Cerebellar nuclear complex (tissue), 1 donor: ENCODE measurements around the gene STAT1.
"Not testable (repeated sequence)": the region's sequence is repeated elsewhere in the genome, so short reads cannot be mapped to it uniquely, and the experiment has no call there.

Experiments
- DNase-seq, 2 experiments: peaks; one replicate each; lab custom pipeline; 2025; lab: John Stamatoyannopoulos, UW

Gene STAT1

DNA sequence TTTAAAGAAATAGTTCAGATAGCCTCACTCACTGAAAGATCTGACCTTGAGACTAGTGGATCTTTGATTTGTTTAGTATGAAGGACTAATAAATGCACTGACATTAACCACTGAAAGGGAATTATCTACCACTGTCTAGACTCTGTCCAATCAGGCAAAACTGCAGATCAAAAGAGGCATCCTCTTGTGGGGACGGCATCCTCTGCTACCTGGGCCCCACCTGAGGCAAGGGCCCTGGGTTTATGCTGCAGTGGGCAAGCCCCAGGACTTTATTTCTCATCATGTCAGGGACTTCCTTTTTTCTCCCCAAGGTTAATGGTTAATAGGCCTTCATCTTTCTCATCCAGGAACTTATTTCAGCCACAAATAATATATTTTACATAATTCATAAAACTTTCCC, 32.2 kb downstream of the STAT1 start:
- DNase-seq, result no peak

DNA sequence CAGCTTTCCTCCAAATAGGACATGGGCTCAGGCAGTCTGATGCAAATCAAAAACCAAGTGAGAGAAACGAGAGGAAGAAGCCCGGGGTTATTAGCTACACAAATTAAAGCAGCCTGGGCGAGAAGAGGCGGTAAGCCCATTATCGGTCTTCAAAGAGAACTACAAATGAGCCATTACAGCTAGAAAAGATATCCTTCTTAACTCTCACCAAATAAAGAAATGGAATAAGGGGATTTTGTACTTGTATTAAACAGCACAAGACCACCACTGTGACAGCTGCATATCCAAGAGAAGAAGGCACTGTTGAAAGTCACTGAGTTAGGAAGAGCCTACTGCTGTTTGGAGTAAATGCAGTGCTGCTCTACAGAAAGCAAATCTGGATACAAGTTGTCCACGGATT, 32.6 kb downstream of the STAT1 start:
- no peak for DNase-seq

DNA sequence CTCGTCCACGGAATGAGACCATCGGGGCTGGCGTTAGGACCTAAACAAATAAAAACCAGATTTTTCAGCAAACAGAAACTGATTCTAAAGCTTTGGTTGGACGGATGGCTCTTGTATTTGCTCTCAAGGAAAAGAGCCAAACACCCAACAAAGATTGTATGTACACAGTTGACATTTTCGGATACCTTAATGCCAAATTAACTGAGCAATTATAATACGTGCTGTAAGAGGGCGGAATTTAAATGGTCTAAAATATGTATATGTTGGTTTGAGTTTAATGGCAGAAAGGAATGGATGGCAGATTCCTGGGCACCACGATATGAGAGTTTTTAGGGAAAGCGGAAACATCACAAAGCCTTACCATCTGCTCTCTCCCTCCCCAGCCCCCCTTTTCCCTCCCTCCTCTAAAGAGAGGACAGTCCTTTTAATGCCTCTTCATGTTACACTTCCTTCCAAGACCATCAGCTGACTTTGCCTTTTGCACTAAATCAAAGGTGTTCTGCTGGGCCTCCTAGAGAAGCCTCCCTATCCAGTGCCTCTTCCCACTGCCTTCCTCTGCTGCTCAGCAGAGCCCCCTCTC, 33.3 kb downstream of the STAT1 start:
- no peak for DNase-seq

DNA sequence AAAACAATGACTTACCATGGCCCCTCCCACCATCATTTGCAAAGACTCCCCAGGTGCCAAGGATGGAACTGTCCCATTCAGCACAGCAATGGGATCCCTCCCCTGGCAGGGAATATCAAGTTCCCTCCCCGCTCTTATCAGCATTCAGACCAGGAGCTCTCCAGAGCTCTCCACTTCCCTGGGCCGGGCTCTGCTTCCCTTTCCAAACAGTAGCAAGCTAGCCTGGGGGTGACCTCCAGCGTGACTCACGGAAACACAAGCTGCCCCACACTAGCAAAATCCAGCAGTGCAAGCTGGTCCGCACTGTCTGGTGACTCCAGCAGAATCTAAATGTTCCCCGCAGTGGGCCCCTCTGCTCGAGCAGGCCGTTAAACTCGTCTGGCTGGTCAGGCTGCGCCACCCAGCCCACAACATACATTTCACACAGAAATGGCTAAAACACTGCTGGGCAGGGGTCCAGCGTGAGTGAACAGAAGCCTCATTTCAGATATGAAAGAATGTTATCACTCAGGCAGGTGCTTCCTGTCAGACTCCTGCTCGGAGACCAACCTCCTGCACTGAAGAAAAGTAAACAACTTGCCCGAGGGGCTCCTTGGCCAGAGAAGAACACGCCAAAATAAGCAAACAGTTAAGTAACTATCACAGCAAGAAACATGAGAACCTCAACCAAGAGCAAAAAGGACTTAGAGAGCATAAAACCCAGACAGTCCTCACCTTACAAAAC, 33.9 kb downstream of the STAT1 start:
- DNase-seq, result no peak

DNA sequence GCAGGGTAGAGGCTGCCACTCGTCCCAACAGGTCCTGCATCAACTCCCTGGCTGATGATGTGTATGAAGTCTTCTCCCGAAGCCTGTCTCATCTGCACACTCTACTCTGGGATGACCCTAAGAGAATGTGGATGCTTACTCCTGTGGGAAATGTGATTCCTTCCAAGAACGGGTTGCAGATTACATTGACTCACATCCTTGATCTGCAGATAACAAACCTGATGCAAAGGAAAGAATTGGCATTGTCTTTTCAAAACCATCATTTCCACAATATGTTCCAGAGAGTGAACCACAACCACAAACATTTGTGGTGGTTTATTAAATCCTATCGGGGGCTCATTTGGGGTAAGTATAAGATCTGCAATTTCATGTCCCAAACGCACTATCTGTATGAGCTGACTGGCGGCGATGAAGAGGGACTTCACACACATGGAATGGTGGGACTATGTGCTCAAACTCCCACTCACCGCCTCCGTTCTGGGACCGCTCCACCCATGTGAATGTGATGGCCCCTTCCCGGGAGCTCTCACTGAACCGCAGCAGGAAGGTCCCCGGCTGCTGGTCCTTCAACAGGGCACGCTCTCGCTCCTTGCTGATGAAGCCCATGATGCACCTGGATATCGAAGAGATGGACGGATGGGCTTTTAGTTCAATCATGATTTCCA, 35.5 kb downstream of the STAT1 start:
- DNase-seq, result no peak

DNA sequence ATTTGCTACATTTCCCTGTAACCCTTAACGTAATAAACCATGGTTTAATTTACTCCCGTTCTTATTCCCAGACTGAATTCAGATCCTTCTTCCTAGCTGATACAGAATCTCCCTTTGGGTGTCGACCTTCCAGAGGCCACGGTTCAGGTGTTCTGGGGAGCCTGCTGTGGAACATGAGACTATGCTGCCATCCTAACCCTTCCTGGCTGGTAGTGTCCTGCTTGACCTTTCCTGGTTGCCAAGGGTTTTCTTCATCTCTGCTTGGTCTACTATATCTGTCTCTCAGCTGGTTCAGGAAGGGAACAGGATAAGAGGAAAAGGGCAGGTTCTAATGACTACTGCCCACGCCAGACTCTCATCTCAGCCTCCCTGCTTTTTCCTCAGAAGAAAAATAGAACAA, 36.5 kb downstream of the STAT1 start:
- no peak for DNase-seq

DNA sequence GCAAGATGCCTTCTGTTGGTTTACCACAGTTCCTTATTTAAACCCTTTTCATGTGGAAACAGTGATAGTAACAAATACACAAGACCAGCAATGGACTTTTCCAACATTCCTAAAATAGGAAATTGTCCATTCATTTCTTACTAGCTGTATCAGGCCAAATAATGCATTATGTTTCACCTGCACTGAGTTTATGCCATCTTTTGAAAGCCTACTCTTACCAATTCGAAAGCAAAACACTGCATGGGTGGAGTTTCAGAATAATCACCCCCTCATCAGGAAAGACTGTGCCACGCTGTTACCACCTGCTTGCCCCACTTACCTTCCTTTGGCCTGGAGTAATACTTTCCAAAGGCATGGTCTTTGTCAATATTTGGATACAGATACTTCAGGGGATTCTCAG, 37.5 kb downstream of the STAT1 start:
- DNase-seq, result no peak

DNA sequence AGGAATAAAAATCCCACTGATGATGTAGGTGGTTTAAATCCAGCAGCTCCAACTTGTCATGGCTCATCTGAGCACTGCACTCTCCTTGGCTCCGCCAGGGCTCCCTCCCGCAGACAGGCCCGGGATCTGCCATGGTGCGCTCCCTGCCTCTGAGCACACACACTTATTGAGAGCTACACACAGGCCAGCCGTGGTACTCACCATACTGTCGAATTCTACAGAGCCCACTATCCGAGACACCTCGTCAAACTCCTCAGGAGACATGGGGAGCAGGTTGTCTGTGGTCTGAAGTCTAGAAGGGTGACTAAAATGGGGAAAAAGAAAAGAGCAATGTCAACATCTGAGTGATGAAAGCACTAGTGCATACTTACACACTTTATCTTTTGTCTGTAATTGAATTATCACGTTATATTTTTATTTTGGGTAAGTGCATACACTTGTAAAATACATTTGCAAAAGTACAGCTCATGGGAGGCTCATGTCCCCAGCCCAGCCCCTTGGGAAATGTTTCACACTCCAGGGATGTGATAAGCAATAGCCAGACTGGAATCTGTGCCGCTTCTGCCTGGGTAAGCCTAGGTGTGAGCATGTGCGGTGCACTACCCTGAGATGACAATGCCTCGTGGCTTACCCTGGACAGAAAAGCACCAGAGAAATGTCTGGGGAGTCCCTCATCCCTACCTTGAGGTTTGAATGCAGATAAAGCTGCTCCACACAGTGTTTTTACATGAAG, 39.2 kb downstream of the STAT1 start:
- DNase-seq, result no peak

DNA sequence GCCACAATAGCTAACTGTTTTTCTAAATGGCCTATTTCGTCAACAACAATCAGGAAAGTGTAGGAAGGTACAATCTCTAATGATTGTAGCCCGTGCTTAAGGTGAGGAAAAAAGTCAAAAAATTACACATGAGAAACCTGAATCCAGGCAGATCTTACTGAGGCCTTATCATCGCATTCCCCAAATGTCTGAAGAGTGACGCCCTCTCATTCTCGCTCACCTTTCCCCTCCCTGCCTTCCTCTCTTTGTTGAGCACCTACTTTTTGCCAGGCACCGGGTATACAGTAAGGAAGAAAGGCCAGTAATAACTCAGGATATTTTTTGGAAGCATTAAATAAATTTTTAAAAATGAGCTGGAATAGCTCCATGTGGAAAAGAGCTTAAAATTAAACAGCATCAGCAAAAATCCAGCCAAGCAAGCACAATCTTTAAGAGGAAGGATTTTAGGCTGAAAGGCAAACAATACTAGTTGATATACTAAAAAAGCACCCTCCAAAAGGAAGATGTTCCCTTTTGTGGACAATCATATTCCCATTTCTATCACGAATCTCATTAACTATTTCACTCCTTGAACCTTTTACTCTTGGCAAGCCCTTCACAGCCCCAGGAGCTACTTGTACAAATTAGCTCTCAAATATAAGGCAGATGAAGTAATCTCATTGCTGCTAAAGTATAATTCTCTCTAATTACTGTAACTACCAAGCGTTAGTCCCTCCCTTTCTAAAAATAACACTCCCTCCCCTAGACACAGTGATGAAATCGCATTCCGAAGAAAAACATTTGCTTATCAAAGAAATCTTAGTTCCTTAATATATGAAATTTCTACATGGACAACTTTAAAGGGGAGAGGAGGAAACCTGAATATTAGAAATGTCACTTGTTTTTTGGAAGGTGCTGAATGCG, 40.0 kb downstream of the STAT1 start:
- no peak for DNase-seq

DNA sequence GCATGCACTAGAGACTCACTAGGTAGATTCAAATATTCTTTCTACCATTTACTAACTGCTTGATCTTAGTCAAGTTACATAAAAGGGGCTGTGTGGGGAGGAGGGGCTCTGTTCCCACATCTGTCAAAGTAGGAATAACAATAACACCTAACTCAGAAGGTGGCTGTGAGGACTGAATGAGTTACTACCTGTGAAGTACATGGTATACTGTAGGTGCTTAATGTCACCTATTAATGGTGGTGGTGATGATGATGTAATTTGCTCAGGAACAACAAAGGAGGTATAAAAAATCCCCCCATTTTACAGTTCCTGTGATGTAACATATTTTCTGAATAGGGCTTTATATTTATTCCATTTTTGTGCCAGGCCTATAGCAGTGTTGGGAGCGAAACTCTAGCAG, 40.7 kb downstream of the STAT1 start:
- DNase-seq, result no peak

DNA sequence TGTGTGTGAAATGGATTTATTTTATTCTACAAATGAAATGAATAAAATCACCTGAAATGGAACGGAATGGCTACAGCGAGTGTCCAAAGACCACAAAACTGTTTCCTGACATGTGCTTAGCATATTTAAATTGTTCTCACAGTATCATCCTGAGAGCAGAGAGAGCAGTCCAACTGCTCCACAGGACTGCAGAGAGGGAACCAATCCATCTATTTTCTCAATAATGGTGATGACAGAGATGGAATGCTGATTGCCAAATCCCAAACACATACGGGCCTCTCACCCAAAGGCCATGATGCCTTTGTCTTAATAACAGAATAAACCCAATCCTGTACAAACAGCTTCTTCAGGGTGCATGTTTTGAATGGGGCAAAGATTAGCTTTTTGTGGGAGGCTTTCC, 41.1 kb downstream of the STAT1 start:
- DNase-seq, result no peak

DNA sequence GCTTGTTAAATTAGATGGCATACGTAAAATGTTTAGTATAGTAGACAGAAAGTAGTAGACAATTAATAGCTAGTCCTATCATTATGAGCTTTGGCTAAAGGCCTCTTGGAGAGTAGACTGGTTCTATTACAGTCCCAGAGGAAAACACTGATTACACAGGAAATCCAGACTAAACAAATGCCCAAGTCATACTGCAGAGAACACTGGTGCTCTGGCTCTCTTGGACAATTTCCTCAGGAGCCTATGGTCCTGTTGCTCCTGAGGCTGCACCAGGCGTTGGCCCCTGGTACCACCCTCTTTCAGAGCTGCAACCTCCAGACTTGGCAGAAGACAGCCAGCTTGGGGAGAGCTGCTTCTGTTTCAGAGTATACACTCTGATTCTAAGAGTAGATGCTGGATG, 41.8 kb downstream of the STAT1 start:
- DNase-seq, result no peak

DNA sequence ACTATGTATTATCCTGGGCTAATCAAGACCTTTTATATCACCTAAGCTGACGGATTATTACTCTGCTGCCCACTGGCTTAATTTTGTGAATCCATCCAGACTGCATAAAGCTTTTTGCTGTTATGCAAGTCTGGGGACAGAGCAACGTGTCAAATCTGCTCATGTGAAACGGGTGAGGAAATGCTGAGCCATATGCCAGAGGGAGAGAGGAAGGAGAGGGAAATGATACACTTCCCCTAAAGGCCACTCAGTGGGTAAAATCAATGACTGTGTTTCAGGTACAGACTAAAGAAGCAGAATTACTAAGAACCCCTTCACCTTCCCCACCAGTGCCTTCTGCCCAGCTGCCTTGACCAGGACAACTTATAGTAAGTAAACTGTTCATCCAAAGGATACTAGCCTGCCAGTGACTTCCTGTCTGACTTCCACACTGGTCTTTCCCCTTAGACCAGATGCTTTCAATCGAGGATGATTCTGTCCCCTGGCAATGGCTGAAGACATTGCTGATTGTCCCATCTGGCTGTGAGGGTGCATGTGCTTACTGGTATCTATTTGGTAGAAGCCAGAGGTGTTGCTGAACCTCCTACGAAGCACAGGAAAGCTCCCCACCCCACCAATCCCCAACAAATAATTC, 43.0 kb downstream of the STAT1 start:
- DNase-seq, result no peak

DNA sequence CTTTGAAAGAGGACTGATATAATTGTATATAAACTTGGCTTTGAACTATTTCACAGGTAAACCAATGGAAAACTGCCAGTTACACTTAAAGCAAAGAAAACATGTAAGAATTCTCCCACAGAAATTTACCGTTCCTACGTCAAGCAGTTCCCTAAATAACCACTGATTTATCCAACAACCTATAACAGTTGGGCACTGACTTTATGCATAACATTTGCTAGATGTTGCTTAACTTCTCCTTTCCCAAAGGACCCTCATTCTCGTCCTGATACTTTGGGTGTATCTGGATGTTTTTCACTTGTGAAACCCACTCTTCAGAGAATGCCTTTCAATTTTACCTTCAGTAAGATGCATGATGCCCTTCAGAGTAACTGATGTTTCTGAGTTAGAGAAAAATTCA, 43.8 kb downstream of the STAT1 start:
- DNase-seq, result no peak

DNA sequence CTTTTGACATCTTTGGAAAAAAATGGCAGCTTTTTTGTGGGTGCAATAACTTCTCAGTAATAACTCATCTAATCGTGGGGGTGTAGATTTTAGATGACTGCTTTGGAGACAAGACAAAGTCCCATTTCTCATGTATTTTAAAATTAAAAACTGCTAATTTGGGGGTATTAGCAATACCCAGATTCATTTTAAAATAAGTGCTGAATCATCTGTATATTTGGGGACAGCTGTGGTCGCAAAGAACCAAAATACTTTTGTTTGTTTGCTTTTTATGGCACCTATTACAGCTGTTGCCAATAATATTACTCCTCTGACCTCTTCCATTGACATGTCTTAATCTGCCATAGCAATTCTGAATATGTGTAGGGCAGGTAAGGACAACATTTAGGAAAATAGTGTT, 45.4 kb downstream of the STAT1 start:
- no peak for DNase-seq

DNA sequence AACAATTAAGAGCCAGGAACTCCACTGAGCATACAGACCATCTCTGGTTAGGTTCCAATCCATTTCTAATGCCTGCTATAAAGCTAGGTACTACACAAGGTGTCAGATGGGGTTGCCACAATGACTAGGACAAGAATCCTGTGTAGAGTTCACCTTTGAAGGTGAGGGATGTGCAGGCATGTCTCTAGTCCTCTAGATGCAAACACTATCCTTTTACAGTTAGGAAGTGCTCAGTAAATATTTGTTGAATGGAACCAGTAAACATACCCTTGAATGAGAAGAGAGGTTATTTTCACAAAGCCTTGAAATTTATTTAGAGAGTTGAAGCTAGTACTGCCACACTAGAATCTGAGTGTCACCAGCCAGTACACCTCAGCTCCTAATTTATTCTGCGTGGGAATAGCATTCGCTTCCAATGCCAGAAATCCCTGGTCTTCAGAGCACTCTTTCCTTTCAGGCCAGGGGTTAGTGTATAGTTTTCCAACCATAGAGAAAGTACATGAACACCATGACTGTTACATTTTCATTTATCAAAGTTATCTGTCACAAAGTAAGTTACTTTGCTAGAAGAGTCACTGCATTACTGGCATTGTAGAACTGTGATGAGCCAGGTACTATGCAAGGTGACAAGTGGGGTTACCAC, 48.3 kb downstream of the STAT1 start:
- no peak for DNase-seq

DNA sequence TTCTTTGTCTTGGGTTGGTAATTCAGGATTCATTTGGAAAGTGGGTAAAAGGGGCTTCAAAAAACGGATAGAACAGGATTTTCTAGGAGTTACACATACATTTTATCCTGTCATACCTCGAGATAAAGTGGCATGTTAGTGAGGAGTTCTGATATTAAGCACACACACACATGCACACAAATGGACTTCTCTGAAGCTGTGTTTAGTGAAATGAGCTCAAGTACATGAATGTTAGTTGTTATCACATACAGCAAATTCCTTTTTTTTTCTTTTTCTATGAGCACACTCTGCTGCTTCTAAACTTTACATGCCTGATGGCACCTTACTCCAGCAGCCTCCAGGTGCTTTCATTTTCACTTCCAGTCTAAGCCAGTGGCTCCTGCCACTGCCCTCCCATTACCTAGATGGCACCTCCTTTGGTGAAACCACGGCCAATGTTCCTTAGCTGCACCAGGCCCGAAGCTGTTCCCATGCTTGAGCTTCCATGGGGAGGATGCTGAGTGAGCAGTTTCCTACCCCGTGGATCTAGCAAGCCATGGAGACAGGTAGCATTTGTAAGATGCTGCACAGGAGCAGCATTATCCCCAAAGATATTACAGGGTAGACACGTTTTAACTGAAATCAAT, 49.7 kb downstream of the STAT1 start:
- DNase-seq, result no peak

DNA sequence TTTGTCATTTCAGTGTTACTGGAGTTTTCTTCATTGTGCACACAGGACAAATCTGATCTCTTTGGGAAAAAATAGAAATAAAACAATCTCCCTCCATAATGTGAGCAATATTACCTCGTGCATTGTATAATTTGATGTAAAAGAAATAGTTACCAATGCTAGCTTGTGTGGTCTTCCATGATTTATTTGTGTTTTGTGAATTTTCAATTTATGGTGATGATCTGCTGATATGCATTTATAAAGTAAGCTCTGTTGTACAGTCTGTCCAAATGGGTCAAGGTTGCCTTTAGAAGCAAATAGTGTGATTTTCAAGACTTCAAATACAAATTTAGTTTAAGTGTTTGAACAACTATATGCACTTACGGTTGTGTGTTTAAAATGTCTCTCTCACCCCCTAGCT, 50.9 kb downstream of the STAT1 start:
- DNase-seq, result no peak

DNA sequence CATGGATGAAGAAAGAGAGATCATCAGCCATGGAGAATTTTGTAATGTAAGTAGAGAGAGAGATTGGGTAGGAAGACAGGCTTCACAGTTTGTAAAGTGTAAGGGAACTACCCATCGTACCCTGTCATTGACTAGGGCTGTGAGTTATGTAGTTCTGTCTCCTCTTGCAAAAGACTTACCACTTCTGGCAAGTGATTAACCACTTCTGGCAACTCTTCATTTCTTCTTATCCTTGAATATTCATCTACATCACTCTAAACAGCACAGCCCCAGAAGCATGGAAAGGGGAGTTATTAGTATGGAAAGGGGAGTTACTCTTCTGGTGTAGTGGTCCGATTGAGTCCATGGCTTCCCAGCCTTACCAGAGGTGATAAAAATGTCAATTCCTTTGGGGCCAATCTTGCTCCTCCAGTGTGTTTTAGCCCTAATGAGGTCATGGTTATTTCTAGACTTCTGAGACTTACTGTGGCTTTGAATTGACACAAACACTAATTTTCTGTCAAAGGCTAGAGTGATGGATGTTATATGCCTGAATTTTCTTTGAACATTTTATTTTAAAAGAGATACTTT, 52.0 kb downstream of the STAT1 start:
- no peak for DNase-seq

DNA sequence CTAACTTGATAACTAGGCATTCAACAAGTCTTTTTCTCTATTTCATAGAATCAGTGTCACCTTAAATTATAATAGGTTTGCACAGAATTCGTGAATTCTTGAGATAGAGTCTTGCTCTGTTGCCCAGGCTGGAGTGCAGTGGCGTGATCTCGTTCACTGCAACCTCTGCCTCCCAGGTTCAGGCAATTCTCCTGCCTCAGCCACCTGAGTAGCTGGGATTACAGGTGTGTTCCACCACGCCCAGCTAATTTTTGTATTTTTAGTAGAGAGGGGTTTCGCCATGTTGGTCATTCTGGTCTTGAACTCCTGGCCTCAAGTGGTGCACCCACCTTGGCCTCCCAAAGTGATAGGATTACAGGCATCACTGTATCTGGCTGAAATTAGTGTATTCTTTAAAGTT, 52.9 kb downstream of the STAT1 start:
- not testable (repeated sequence) for DNase-seq
